ENCODE data around the gene RHOBTB1. TPM values are rescaled to one million over a fixed set of nuclear protein-coding genes. Genes with fewer than 3 reads are reported as not detected.
A peak's percentile ranks its signal among the peaks of the same experiment; 100 is the strongest.

RHOBTB1 gene
- total and polyA plus RNA-seq, 2 donors from 2014 or later = 14.6 to 34.5 TPM

DNA sequence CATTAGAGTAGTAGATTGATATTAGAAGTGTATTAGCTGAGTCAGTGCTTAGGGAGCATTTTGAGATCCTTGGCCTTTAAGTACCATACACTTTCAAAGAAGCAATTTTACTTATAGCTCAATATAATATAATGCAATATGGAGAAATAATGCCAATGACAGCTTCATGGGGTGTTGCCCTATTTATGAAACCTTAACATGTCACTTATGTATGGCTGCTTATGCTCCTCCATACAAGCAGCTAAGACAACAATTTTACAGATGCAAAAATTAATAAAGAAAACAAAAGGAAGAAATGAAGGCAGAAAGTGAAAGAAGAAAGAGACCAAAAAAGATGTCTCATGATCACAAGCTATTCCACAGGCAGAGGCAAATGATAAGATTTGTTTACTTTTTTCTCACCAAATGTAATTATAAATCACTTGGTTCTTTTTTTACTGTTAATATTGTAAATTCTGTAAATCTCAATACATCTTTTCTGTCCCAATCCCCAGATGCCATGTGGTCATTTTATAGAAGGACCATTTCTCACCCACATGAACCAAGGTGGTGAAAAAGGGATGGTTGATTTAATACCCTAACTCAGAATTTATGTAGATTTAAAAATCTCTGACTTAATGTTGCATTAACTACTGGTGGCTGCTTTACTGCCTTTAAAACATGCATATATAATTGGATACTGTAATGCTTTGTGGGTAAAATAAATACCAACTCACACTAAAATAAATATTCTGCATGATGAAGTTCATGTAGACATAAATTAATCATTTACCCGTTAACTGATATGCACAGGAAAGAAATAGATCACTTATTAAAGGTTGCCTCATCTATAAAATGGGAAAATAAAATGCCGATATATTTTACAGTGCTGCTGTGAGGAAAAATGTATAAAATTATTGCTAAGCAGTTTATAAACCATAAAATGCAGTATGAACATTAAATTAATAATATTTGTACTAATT is 33.5 kb upstream of the RHOBTB1 start:
- Histone ChIP-seq H3K9me3 (ENCODE audit: control insufficient read depth in 2 of 3, insufficient read depth in 1 of 3, low read length in 3 of 3) (no peaks in the 10 kb centered on the region), H3K9ac (ENCODE audit: low read length in 3 of 3) (no peak overlapping the region), H3K36me3 (ENCODE audit: control insufficient read depth in 2 of 3, insufficient read depth in 3 of 3, low read length in 3 of 3) (no peaks in the 10 kb centered on the region), H3K27me3 (ENCODE audit: control insufficient read depth, insufficient read depth, low read length) (no peaks in the 10 kb centered on the region), H3K4me3 (ENCODE audit: low read length in 3 of 3) (no peak overlapping the region), H3K4me1 (ENCODE audit: control insufficient read depth in 2 of 3, insufficient read depth in 2 of 3, low read depth in 1 of 3, low read length in 3 of 3) (peaks cover 2 to 10% (median 5%) of the 10 kb centered on the region in 3 donors), H3K27ac (ENCODE audit: low read depth in 2 of 2, low read length in 2 of 2) (no peak overlapping the region)
- DNase-seq (peak in 1 of 5 donors; percentile 33), FAIRE-seq (peak; percentile 8)
- TF ChIP-seq, protein P1, sequence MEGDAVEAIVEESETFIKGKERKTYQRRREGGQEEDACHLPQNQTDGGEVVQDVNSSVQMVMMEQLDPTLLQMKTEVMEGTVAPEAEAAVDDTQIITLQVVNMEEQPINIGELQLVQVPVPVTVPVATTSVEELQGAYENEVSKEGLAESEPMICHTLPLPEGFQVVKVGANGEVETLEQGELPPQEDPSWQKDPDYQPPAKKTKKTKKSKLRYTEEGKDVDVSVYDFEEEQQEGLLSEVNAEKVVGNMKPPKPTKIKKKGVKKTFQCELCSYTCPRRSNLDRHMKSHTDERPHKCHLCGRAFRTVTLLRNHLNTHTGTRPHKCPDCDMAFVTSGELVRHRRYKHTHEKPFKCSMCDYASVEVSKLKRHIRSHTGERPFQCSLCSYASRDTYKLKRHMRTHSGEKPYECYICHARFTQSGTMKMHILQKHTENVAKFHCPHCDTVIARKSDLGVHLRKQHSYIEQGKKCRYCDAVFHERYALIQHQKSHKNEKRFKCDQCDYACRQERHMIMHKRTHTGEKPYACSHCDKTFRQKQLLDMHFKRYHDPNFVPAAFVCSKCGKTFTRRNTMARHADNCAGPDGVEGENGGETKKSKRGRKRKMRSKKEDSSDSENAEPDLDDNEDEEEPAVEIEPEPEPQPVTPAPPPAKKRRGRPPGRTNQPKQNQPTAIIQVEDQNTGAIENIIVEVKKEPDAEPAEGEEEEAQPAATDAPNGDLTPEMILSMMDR (IDR thresholded peaks at IDR 0.05; ENCODE audit: borderline replicate concordance, extremely low read depth, insufficient read depth) = no peak
- intact Hi-C loops (cut with DNase I) = no loop called here

DNA sequence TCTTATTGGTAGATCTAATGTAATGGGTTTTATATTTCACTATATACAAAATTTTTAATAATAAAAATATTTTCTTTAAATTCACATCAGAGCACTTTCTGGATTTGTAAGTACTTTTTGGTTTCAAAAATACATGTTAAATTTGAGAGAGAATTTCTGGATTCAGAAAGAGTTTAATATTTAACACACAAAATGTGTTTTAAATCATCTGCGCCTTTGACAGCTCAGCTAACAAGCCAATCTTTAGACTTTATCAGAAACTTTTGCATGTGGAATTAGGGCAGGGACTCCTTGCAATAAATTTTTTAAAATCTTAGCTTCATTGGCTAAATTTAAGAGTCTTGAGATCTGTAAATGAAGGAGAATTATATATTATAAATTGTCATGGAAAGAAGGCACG is 32.7 kb upstream of the RHOBTB1 start:
- Histone ChIP-seq H3K27ac (ENCODE audit: low read depth in 2 of 2, low read length in 2 of 2) (no peak overlapping the region), H3K9ac (ENCODE audit: low read length in 3 of 3) (no peak overlapping the region), H3K4me1 (ENCODE audit: control insufficient read depth in 2 of 3, insufficient read depth in 2 of 3, low read depth in 1 of 3, low read length in 3 of 3) (peaks cover 2 to 10% (median 5%) of the 10 kb centered on the region in 3 donors), H3K9me3 (ENCODE audit: control insufficient read depth in 2 of 3, insufficient read depth in 1 of 3, low read length in 3 of 3) (no peaks in the 10 kb centered on the region), H3K4me3 (ENCODE audit: low read length in 3 of 3) (no peak overlapping the region), H3K27me3 (ENCODE audit: control insufficient read depth, insufficient read depth, low read length) (no peaks in the 10 kb centered on the region), H3K36me3 (ENCODE audit: control insufficient read depth in 2 of 3, insufficient read depth in 3 of 3, low read length in 3 of 3) (no peaks in the 10 kb centered on the region)
- FAIRE-seq = peak; percentile 60
- TF ChIP-seq, protein P1 (IDR thresholded peaks at IDR 0.05; ENCODE audit: borderline replicate concordance, extremely low read depth, insufficient read depth) = no peak
- intact Hi-C loops (cut with DNase I) = no loop called here
- DNase-seq = no peak

DNA sequence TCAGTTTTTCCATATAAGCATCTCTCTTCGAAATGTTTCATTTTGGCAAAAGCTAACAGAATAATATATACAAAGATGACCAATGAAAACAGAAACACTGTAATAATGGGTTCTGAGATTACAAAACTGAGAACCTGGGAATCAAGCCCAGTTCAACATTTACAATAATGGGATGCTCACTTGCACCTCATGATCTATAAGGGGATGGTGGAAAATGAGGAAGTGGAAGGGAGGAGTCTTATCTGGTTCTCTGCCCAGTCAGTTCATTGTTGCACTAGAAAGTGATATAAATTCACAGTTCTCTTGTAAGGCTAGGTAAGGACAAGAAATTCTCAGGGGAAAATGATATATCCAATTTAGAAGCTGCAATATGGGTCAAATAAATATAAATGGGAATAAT is 31.7 kb upstream of the RHOBTB1 start:
- FAIRE-seq (no peak), DNase-seq (no peak)
- TF ChIP-seq, protein P1 (IDR thresholded peaks at IDR 0.05; ENCODE audit: borderline replicate concordance, extremely low read depth, insufficient read depth) = no peak
- Histone ChIP-seq H3K9ac (ENCODE audit: low read length in 3 of 3) (no peak overlapping the region), H3K36me3 (ENCODE audit: control insufficient read depth in 2 of 3, insufficient read depth in 3 of 3, low read length in 3 of 3) (no peaks in the 10 kb centered on the region), H3K9me3 (ENCODE audit: control insufficient read depth in 2 of 3, insufficient read depth in 1 of 3, low read length in 3 of 3) (no peaks in the 10 kb centered on the region), H3K4me3 (ENCODE audit: low read length in 3 of 3) (no peak overlapping the region), H3K27me3 (ENCODE audit: control insufficient read depth, insufficient read depth, low read length) (no peaks in the 10 kb centered on the region), H3K27ac (ENCODE audit: low read depth in 2 of 2, low read length in 2 of 2) (no peak overlapping the region), H3K4me1 (ENCODE audit: control insufficient read depth in 2 of 3, insufficient read depth in 2 of 3, low read depth in 1 of 3, low read length in 3 of 3) (peaks cover 2 to 10% (median 5%) of the 10 kb centered on the region in 3 donors)
- intact Hi-C loops (cut with DNase I) = no loop called here

All from kidney (tissue), 14 donors.